ENCODE data around the gene ULBP2.
"Not testable (repeated sequence)": the region's sequence is repeated elsewhere in the genome, so short reads cannot be mapped to it uniquely, and the experiment has no call there.

ULBP2 gene

GRCh38 chr6:149948011-149948410, 6.2 kb downstream of the ULBP2 start:
- Histone ChIP-seq H3K4me2 (no peak overlapping the region), H3K27me3 (peaks cover 57% of the 10 kb centered on the region), H3K27ac (no peak overlapping the region), H4K20me1 (peaks cover 16% of the 10 kb centered on the region; the same call in 1 of the 2 replicates), H3K4me3 (no peak overlapping the region), H3K4me1 (peaks cover 12% of the 10 kb centered on the region), H3K36me3 (no peaks in the 10 kb centered on the region), H3K9me3 (no peaks in the 10 kb centered on the region), H3K9ac (no peak overlapping the region)
- no peak for TF ChIP-seq Cebpa-rat (IDR thresholded peaks at IDR 0.05)

GRCh38 chr6:149948616-149949015, 6.8 kb downstream of the ULBP2 start:
- peaks cover 16% of the 10 kb centered on the region; the same call in 1 of the 2 replicates for H4K20me1 ChIP-seq
- no peaks in the 10 kb centered on the region for H3K9me3 ChIP-seq
- no peak overlapping the region for H3K4me2 ChIP-seq
- no peak overlapping the region for H3K27ac ChIP-seq
- no peak overlapping the region for H3K4me3 ChIP-seq
- H3K9ac ChIP-seq, result no peak overlapping the region
- H3K4me1 ChIP-seq, result peaks cover 12% of the 10 kb centered on the region
- H3K36me3 ChIP-seq, result no peaks in the 10 kb centered on the region
- TF ChIP-seq Cebpa-rat (IDR thresholded peaks at IDR 0.05), result no peak
- H3K27me3 ChIP-seq, result peaks cover 57% of the 10 kb centered on the region

- Histone ChIP-seq H3K36me3 (no peaks in the 10 kb centered on the region), H3K27me3 (peaks cover 71% of the 10 kb centered on the region), H3K4me1 (peaks cover 12% of the 10 kb centered on the region), H3K9me3 (no peaks in the 10 kb centered on the region; the same call in 1 of the 2 replicates), H3K4me2 (peak overlapping the region; percentile 58), H3K4me3 (no peak overlapping the region), H3K27ac (no peak overlapping the region), H4K20me1 (peaks cover 16% of the 10 kb centered on the region; the same call in 1 of the 2 replicates), H3K9ac (no peak overlapping the region)
- TF ChIP-seq Cebpa-rat (IDR thresholded peaks at IDR 0.05), result no peak
Observed at GRCh38 chr6:149950423-149950822, 8.6 kb downstream of the ULBP2 start.

GRCh38 chr6:149951096-149951495, 9.3 kb downstream of the ULBP2 start:
- Histone ChIP-seq H3K9me3 (no peaks in the 10 kb centered on the region; the same call in 1 of the 2 replicates), H3K4me2 (peak overlapping the region; percentile 58), H3K9ac (no peak overlapping the region), H4K20me1 (peaks cover 16% of the 10 kb centered on the region; the same call in 1 of the 2 replicates), H3K27ac (no peak overlapping the region), H3K27me3 (peaks cover 78% of the 10 kb centered on the region), H3K4me3 (no peak overlapping the region), H3K36me3 (no peaks in the 10 kb centered on the region), H3K4me1 (peaks cover 12% of the 10 kb centered on the region)
- no peak for TF ChIP-seq Cebpa-rat (IDR thresholded peaks at IDR 0.05)

- Histone ChIP-seq H4K20me1 (peaks cover 16% of the 10 kb centered on the region; the same call in 1 of the 2 replicates), H3K4me3 (no peak overlapping the region), H3K27me3 (peaks cover 81% of the 10 kb centered on the region), H3K9me3 (no peaks in the 10 kb centered on the region; the same call in 1 of the 2 replicates), H3K27ac (no peak overlapping the region), H3K4me1 (peaks cover 12% of the 10 kb centered on the region), H3K36me3 (no peaks in the 10 kb centered on the region), H3K9ac (no peak overlapping the region), H3K4me2 (no peak overlapping the region)
- TF ChIP-seq Cebpa-rat (IDR thresholded peaks at IDR 0.05), result no peak
Observed at GRCh38 chr6:149951626-149952025, 9.8 kb downstream of the ULBP2 start.

GRCh38 chr6:149953390-149953789, 11.6 kb downstream of the ULBP2 start:
- H4K20me1 ChIP-seq, result peaks cover 16% of the 10 kb centered on the region; the same call in 1 of the 2 replicates
- peaks cover 93% of the 10 kb centered on the region for H3K27me3 ChIP-seq
- H3K9ac ChIP-seq, H3K9me3 ChIP-seq, H3K4me3 ChIP-seq, H3K27ac ChIP-seq, H3K36me3 ChIP-seq, H3K4me2 ChIP-seq: not testable (repeated sequence)
- H3K4me1 ChIP-seq, result peaks cover 12% of the 10 kb centered on the region

- H3K36me3 ChIP-seq, H3K4me2 ChIP-seq, H3K9me3 ChIP-seq, H3K4me3 ChIP-seq, H3K27ac ChIP-seq, H3K9ac ChIP-seq: not testable (repeated sequence)
- peaks cover 92% of the 10 kb centered on the region for H3K27me3 ChIP-seq
- H4K20me1 ChIP-seq, result peaks cover 16% of the 10 kb centered on the region; the same call in 1 of the 2 replicates
- peaks cover 12% of the 10 kb centered on the region for H3K4me1 ChIP-seq
Observed at GRCh38 chr6:149953934-149954327, 12.1 kb downstream of the ULBP2 start.

GRCh38 chr6:149954328-149954983, 12.6 kb downstream of the ULBP2 start:
- not testable (repeated sequence) for H3K9ac ChIP-seq, H3K4me2 ChIP-seq, H3K27ac ChIP-seq, H3K4me3 ChIP-seq, H3K9me3 ChIP-seq, H3K36me3 ChIP-seq
- H4K20me1 ChIP-seq, result peaks cover 16% of the 10 kb centered on the region; the same call in 1 of the 2 replicates
- H3K27me3 ChIP-seq, result peaks cover 96% of the 10 kb centered on the region
- peaks cover 12% of the 10 kb centered on the region for H3K4me1 ChIP-seq

GRCh38 chr6:149954984-149955653, 13.3 kb downstream of the ULBP2 start:
- H3K27me3 ChIP-seq, result peaks cover 89% of the 10 kb centered on the region
- H4K20me1 ChIP-seq, result peaks cover 12% of the 10 kb centered on the region; the same call in 1 of the 2 replicates
- H3K9ac ChIP-seq, H3K4me3 ChIP-seq, H3K4me2 ChIP-seq, H3K9me3 ChIP-seq, H3K27ac ChIP-seq, H3K36me3 ChIP-seq: not testable (repeated sequence)
- H3K4me1 ChIP-seq, result peaks cover 11% of the 10 kb centered on the region

- H3K4me3 ChIP-seq, H3K4me2 ChIP-seq, H4K20me1 ChIP-seq, H3K36me3 ChIP-seq, H3K9me3 ChIP-seq, H3K9ac ChIP-seq, H3K27ac ChIP-seq, H3K4me1 ChIP-seq: not testable (repeated sequence)
- H3K27me3 ChIP-seq, result peaks cover 88% of the 10 kb centered on the region
Observed at GRCh38 chr6:149955654-149956317, 14.0 kb downstream of the ULBP2 start.

- peaks cover 79% of the 10 kb centered on the region for H3K27me3 ChIP-seq
- not testable (repeated sequence) for H3K27ac ChIP-seq, H3K4me2 ChIP-seq, H3K9me3 ChIP-seq, H4K20me1 ChIP-seq, H3K9ac ChIP-seq, H3K36me3 ChIP-seq, H3K4me3 ChIP-seq, H3K4me1 ChIP-seq
Observed at GRCh38 chr6:149958124-149958523, 16.3 kb downstream of the ULBP2 start.

- not testable (repeated sequence) for H4K20me1 ChIP-seq, H3K4me3 ChIP-seq, H3K9me3 ChIP-seq, H3K4me2 ChIP-seq, H3K9ac ChIP-seq, H3K36me3 ChIP-seq, H3K27ac ChIP-seq
- H3K27me3 ChIP-seq, result peaks cover 79% of the 10 kb centered on the region
- H3K4me1 ChIP-seq, result peaks cover 17% of the 10 kb centered on the region
Observed at GRCh38 chr6:149959806-149960205, 18.0 kb downstream of the ULBP2 start.

All from BLaER1 (cell line).